ENCODE measurements around the gene ELAPOR1. TPM values are rescaled to one million over a fixed set of nuclear protein-coding genes. Genes with fewer than 3 reads are reported as not detected.

ELAPOR1 gene
- total and polyA plus RNA-seq, 9 of the 15 experiments (the other 6 are each of a cell fraction or from before 2014, with no cell fraction given) = 0.07 to 1.2 (median 0.18) TPM

DNA sequence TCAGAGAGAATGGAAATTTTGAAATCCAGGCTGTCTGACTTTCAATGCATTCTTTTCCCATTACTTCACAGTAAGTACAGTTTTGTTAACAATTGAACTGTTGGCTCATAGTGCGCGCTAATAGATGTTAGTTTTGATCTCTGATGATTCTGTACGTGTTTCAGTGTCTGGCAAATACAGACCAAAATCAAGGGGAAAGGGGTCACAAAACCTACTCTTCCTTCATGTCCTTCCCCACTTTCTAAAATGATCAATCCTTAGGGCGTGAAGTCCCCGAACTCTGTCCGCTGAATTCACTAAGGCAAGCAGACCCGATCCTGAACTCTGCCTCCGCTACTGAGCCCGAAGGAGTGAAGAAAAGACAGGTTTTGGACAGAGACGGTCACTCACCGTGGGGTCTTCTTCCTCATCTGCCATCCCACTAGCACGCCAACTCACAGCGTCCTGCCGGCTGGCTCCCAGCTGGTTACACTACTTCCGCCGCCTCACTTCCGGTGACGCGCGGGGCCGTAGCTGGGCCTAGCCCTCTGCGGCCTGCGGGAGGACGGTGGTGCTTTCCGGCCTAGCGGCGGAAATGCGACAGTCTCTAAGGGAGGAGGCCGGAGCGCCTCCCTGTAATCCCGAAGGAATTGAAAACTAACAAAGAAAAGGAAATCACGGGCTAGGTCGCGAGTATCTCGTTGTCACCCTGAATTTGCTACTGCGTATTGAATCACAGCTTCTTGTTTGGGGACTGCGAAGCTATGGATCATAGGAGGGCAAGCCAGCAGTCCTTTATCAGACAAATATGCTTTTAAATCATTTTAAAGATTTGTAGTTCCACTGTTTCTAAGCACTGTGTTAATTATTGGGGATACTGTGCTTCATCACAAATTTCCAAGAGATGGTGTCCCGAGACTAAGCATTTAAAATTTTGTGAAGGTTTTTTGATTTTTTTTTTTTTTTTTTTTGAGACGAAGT, 38.1 kb upstream of the ELAPOR1 start, which contains the start of gene TAF13 (continued):
- TF ChIP-seq, protein P1, sequence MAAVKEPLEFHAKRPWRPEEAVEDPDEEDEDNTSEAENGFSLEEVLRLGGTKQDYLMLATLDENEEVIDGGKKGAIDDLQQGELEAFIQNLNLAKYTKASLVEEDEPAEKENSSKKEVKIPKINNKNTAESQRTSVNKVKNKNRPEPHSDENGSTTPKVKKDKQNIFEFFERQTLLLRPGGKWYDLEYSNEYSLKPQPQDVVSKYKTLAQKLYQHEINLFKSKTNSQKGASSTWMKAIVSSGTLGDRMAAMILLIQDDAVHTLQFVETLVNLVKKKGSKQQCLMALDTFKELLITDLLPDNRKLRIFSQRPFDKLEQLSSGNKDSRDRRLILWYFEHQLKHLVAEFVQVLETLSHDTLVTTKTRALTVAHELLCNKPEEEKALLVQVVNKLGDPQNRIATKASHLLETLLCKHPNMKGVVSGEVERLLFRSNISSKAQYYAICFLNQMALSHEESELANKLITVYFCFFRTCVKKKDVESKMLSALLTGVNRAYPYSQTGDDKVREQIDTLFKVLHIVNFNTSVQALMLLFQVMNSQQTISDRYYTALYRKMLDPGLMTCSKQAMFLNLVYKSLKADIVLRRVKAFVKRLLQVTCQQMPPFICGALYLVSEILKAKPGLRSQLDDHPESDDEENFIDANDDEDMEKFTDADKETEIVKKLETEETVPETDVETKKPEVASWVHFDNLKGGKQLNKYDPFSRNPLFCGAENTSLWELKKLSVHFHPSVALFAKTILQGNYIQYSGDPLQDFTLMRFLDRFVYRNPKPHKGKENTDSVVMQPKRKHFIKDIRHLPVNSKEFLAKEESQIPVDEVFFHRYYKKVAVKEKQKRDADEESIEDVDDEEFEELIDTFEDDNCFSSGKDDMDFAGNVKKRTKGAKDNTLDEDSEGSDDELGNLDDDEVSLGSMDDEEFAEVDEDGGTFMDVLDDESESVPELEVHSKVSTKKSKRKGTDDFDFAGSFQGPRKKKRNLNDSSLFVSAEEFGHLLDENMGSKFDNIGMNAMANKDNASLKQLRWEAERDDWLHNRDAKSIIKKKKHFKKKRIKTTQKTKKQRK (IDR thresholded peaks at IDR 0.05; ENCODE audit: borderline replicate concordance, low read depth, low read length) = no peak
- TF ChIP-seq SP1 (CRISPR knock-in tag; IDR thresholded peaks at IDR 0.05) = peak; percentile 75; the same call in 1 of the 2 replicates
- TF ChIP-seq, protein P2, sequence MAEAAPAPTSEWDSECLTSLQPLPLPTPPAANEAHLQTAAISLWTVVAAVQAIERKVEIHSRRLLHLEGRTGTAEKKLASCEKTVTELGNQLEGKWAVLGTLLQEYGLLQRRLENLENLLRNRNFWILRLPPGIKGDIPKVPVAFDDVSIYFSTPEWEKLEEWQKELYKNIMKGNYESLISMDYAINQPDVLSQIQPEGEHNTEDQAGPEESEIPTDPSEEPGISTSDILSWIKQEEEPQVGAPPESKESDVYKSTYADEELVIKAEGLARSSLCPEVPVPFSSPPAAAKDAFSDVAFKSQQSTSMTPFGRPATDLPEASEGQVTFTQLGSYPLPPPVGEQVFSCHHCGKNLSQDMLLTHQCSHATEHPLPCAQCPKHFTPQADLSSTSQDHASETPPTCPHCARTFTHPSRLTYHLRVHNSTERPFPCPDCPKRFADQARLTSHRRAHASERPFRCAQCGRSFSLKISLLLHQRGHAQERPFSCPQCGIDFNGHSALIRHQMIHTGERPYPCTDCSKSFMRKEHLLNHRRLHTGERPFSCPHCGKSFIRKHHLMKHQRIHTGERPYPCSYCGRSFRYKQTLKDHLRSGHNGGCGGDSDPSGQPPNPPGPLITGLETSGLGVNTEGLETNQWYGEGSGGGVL (CRISPR knock-in tag; IDR thresholded peaks at IDR 0.05) = no peak
- TF ChIP-seq ZNF253 (CRISPR knock-in tag; conservative IDR thresholded peaks at IDR 0.05) = no peak
- peak; percentile 74 to 79 for TF ChIP-seq NRF1 (conservative IDR thresholded peaks at IDR 0.05 in 1 of 2, IDR thresholded peaks at IDR 0.05 in 1 of 2)
- peak in 1 of 2 experiments; percentile 48; a peak in 1 of 4 replicates for TF ChIP-seq CSDE1 (IDR thresholded peaks at IDR 0.05)
- no peak for TF ChIP-seq ZNF586 (CRISPR knock-in tag; conservative IDR thresholded peaks at IDR 0.05)
- TF ChIP-seq CBX8 (IDR thresholded peaks at IDR 0.05; ENCODE audit: borderline replicate concordance, extremely low read depth, low read depth, low read length, poor library complexity, severe bottlenecking) = no peak
- TF ChIP-seq NFIC (IDR thresholded peaks at IDR 0.05) = peak; percentile 40; the same call in 1 of the 2 replicates
- TF ChIP-seq, protein P3, sequence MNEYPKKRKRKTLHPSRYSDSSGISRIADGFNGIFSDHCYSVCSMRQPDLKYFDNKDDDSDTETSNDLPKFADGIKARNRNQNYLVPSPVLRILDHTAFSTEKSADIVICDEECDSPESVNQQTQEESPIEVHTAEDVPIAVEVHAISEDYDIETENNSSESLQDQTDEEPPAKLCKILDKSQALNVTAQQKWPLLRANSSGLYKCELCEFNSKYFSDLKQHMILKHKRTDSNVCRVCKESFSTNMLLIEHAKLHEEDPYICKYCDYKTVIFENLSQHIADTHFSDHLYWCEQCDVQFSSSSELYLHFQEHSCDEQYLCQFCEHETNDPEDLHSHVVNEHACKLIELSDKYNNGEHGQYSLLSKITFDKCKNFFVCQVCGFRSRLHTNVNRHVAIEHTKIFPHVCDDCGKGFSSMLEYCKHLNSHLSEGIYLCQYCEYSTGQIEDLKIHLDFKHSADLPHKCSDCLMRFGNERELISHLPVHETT (CRISPR knock-in tag; conservative IDR thresholded peaks at IDR 0.05 in 1 of 2, IDR thresholded peaks at IDR 0.05 in 1 of 2) = peak in 1 of 2 experiments; percentile 88; a peak in 2 of 4 replicates
- peak; percentile 95 for TF ChIP-seq ETV1 (tag; conservative IDR thresholded peaks at IDR 0.05; ENCODE audit: low read depth)
- TF ChIP-seq, protein P4, sequence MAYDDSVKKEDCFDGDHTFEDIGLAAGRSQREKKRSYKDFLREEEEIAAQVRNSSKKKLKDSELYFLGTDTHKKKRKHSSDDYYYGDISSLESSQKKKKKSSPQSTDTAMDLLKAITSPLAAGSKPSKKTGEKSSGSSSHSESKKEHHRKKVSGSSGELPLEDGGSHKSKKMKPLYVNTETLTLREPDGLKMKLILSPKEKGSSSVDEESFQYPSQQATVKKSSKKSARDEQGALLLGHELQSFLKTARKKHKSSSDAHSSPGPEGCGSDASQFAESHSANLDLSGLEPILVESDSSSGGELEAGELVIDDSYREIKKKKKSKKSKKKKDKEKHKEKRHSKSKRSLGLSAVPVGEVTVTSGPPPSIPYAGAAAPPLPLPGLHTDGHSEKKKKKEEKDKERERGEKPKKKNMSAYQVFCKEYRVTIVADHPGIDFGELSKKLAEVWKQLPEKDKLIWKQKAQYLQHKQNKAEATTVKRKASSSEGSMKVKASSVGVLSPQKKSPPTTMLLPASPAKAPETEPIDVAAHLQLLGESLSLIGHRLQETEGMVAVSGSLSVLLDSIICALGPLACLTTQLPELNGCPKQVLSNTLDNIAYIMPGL (CRISPR knock-in tag; IDR thresholded peaks at IDR 0.05) = 0 out of 2 replicates have a peak, but pooled peaks have one; percentile 30
- no peak for TF ChIP-seq ZNF780A (CRISPR knock-in tag; IDR thresholded peaks at IDR 0.05)
- TF ChIP-seq, protein P5, sequence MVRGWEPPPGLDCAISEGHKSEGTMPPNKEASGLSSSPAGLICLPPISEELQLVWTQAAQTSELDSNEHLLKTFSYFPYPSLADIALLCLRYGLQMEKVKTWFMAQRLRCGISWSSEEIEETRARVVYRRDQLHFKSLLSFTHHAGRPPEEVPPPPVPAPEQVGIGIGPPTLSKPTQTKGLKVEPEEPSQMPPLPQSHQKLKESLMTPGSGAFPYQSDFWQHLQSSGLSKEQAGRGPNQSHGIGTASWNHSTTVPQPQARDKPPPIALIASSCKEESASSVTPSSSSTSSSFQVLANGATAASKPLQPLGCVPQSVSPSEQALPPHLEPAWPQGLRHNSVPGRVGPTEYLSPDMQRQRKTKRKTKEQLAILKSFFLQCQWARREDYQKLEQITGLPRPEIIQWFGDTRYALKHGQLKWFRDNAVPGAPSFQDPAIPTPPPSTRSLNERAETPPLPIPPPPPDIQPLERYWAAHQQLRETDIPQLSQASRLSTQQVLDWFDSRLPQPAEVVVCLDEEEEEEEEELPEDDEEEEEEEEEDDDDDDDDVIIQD (CRISPR knock-in tag; IDR thresholded peaks at IDR 0.05) = no peak

Measured in K562 (cell line).